SH-SY5Y (cell line): Measurements from ENCODE around the gene EIF4A3.

ENCODE experiments used
- GATA2 ChIP-seq: IDR thresholded peaks from 2 replicates; pipeline ENCODE4 v1.6.1; 2011; ENCODE audit warnings: mild to moderate bottlenecking, low read depth, low read length
- GATA3 ChIP-seq: IDR thresholded peaks from 2 replicates; pipeline ENCODE4 v1.6.1; 2011; ENCODE audit warnings: low read depth, mild to moderate bottlenecking, low read length, moderate library complexity

The EIF4A3 gene

GRCh38 chr17:80158846-80159245 is 11.9 kb upstream of the EIF4A3 start:
- TF ChIP-seq GATA3: no peak
- TF ChIP-seq GATA2: no peak

GRCh38 chr17:80154166-80154565 is 7.2 kb upstream of the EIF4A3 start:
- TF ChIP-seq GATA2 (no peak), GATA3 (no peak)

- TF ChIP-seq GATA2: no peak
- TF ChIP-seq GATA3: no peak
Measured at GRCh38 chr17:80153004-80153403, 6.1 kb upstream of the EIF4A3 start.

GRCh38 chr17:80152081-80152702 is 5.3 kb upstream of the EIF4A3 start:
- TF ChIP-seq GATA3: no peak

- TF ChIP-seq GATA3 (no peak), GATA2 (no peak)
Measured at GRCh38 chr17:80151333-80151732, 4.4 kb upstream of the EIF4A3 start.

- TF ChIP-seq GATA2: no peak
Measured at GRCh38 chr17:80146121-80147034, 550 bp downstream of the EIF4A3 start.

- TF ChIP-seq GATA2: no peak
- no peak for TF ChIP-seq GATA3
Measured at GRCh38 chr17:80145076-80146075, 1.6 kb downstream of the EIF4A3 start.

GRCh38 chr17:80142929-80143328 is 4.0 kb downstream of the EIF4A3 start:
- TF ChIP-seq GATA2 (no peak), GATA3 (no peak)

GRCh38 chr17:80141463-80142165 is 5.3 kb downstream of the EIF4A3 start:
- TF ChIP-seq GATA2: no peak

- TF ChIP-seq GATA3 (no peak), GATA2 (no peak)
Measured at GRCh38 chr17:80138856-80139426, 8.0 kb downstream of the EIF4A3 start.

GRCh38 chr17:80137131-80137530 is 9.8 kb downstream of the EIF4A3 start:
- no peak for TF ChIP-seq GATA2
- TF ChIP-seq GATA3: no peak

- TF ChIP-seq GATA3 (no peak), GATA2 (no peak)
Measured at GRCh38 chr17:80133626-80133970, 13.3 kb downstream of the EIF4A3 start.

GRCh38 chr17:80132906-80133625 is 13.9 kb downstream of the EIF4A3 start:
- no peak for TF ChIP-seq GATA3
- no peak for TF ChIP-seq GATA2

- TF ChIP-seq GATA2: no peak
- TF ChIP-seq GATA3: no peak
Measured at GRCh38 chr17:80130992-80131391, 15.9 kb downstream of the EIF4A3 start.
